Left lung (tissue), 10 donors: ENCODE measurements around the gene CARD9. TPM values are rescaled to one million over a fixed set of nuclear protein-coding genes. Genes with fewer than 3 reads are reported as not detected.

Experiments used
- ATAC-seq: fragments of 200-7000 bp; cut with Tn5 transposase; one replicate; pipeline ENCODE4 v1.9.1; 2020; ENCODE audit warnings: moderate library complexity
- DNase-seq, 4 donors: peaks; one replicate each; pipeline ENCODE4 v3.0.0-alpha.2; 2013 to 2020
- H3K27ac ChIP-seq, 2 donors: fragments of 200-600 bp; sonication (generic) in 1 of 2; one replicate each; pipeline versions ENCODE4 v1.5.0 to v1.8.0; 2020 to 2021
- H3K27me3 ChIP-seq, 2 donors: fragments of 200-600 bp; sonication (generic) in 1 of 2; one replicate each; pipeline versions ENCODE4 v1.5.0 to v1.8.0; 2020 to 2021
- H3K36me3 ChIP-seq, 2 donors: fragments of 200-600 bp; sonication (generic) in 1 of 2; one replicate each; pipeline versions ENCODE4 v1.5.0 to v1.8.0; 2020 to 2021
- H3K4me1 ChIP-seq, 2 donors: fragments of 200-600 bp; one replicate each; pipeline ENCODE4 v1.8.0; 2021
- H3K4me3 ChIP-seq, 2 donors: fragments of 200-600 bp; sonication (generic) in 1 of 2; one replicate each; pipeline versions ENCODE4 v1.5.0 to v1.8.0; 2020 to 2021; ENCODE audit warnings: mild to moderate bottlenecking in 1 of 2
- H3K9me3 ChIP-seq, 2 donors: fragments of 200-600 bp; sonication (generic) in 1 of 2; one replicate each; pipeline versions ENCODE4 v1.5.0 to v1.8.0; 2020 to 2021
- CTCF ChIP-seq, 2 donors: fragments of 200-600 bp; sonication (generic) in 1 of 2; IDR thresholded peaks; one replicate each; pipeline versions ENCODE4 v1.5.0 to v1.8.0; 2021; ENCODE audit warnings: antibody characterized with exemption in 2 of 2
- intact Hi-C, 2 donors: fragments of 100-400 bp; cut with DNase I; formaldehyde crosslinking; loops; one replicate each; pipeline versions ENCODE4 v1.11.2 to v1.14.2; 2022
- polyA plus RNA-seq, 6 donors: library from polyadenylated mRNA; unstranded; fragments of 120-200 nt; gene quantifications; one replicate each; pipeline ENCODE4 v1.2.1, GENCODE V29; 2013; ENCODE audit not compliant: insufficient read length in 6 of 6
- total RNA-seq, 2 donors: library from RNA; stranded (reverse); fragmentation: NEBNext Ultra II Directional; extraction: Animal tissue kit (Norgen Biotek cat#: 25700); gene quantifications; one replicate each; pipeline ENCODE4 v1.2.1, GENCODE V29; 2021
- donor health status: DM: no; HTN: yes; CAD: no.
- donor health status: DM: no; HTN: no; CAD: no.

Gene CARD9
- total and polyA plus RNA-seq, 8 donors, result 0.66 to 11.1 (median 1.4) TPM

GRCh38 chr9:136372561-136373299 lies 739 bp downstream of the CARD9 start:
- peak; percentile 83 for ATAC-seq
- H3K4me3 ChIP-seq, result peak overlapping the region; percentile 21 to 50
- H3K27ac ChIP-seq, result peak overlapping the region; percentile 39 to 82

GRCh38 chr9:136372006-136372405 lies 1.5 kb downstream of the CARD9 start:
- H3K27ac ChIP-seq, result peak overlapping the region in 1 of 2 donors; percentile 82
- TF ChIP-seq CTCF (IDR thresholded peaks at IDR 0.05), result no peak
- intact Hi-C loops, result no loop called here
- peaks cover 0 to 37% of the 10 kb centered on the region in 2 donors for H3K36me3 ChIP-seq
- DNase-seq, result no peak
- peaks cover 11 to 23% of the 10 kb centered on the region in 2 donors for H3K4me1 ChIP-seq
- H3K4me3 ChIP-seq, result peak overlapping the region in 1 of 2 donors; percentile 50
- no peak for ATAC-seq
- H3K9me3 ChIP-seq, result no peaks in the 10 kb centered on the region
- H3K27me3 ChIP-seq, result no peaks in the 10 kb centered on the region

More at GRCh38 chr9:136372561-136373299, 739 bp downstream of the CARD9 start:
- H3K36me3 ChIP-seq, result peaks cover 0 to 40% of the 10 kb centered on the region in 2 donors
- no peaks in the 10 kb centered on the region for H3K27me3 ChIP-seq
- H3K9me3 ChIP-seq, result no peaks in the 10 kb centered on the region
- DNase-seq, result peak; percentile 43 to 93 (median 80)
- intact Hi-C loops, result no loop called here
- peaks cover 11 to 23% of the 10 kb centered on the region in 2 donors for H3K4me1 ChIP-seq
- TF ChIP-seq CTCF (IDR thresholded peaks at IDR 0.05), result no peak

GRCh38 chr9:136371533-136371880 lies 2.0 kb downstream of the CARD9 start:
- H3K4me3 ChIP-seq, result no peak overlapping the region
- H3K27me3 ChIP-seq, result no peaks in the 10 kb centered on the region
- intact Hi-C loops, result no loop called here
- H3K27ac ChIP-seq, result no peak overlapping the region
- H3K9me3 ChIP-seq, result no peaks in the 10 kb centered on the region
- ATAC-seq (no peak), DNase-seq (no peak)
- TF ChIP-seq CTCF (IDR thresholded peaks at IDR 0.05), result no peak
- H3K4me1 ChIP-seq, result peaks cover 11 to 24% of the 10 kb centered on the region in 2 donors
- peaks cover 0 to 37% of the 10 kb centered on the region in 2 donors for H3K36me3 ChIP-seq

GRCh38 chr9:136370687-136371532 lies 2.6 kb downstream of the CARD9 start:
- TF ChIP-seq CTCF (IDR thresholded peaks at IDR 0.05), result no peak

GRCh38 chr9:136370037-136370436 lies 3.4 kb downstream of the CARD9 start:
- no peak overlapping the region for H3K4me3 ChIP-seq
- H3K36me3 ChIP-seq, result peaks cover 0 to 25% of the 10 kb centered on the region in 2 donors
- ATAC-seq, result no peak
- H3K4me1 ChIP-seq, result peaks cover 11 to 39% of the 10 kb centered on the region in 2 donors
- no peak for DNase-seq
- H3K27ac ChIP-seq, result no peak overlapping the region
- H3K27me3 ChIP-seq, result no peaks in the 10 kb centered on the region
- H3K9me3 ChIP-seq, result no peaks in the 10 kb centered on the region
- no peak for TF ChIP-seq CTCF (IDR thresholded peaks at IDR 0.05)
- intact Hi-C loops, result no loop called here

More at GRCh38 chr9:136370687-136371532, 2.6 kb downstream of the CARD9 start:
- H3K27ac ChIP-seq, result no peak overlapping the region
- intact Hi-C loops, result no loop called here
- ATAC-seq (no peak), DNase-seq (no peak)
- H3K9me3 ChIP-seq, result no peaks in the 10 kb centered on the region
- peaks cover 11 to 30% of the 10 kb centered on the region in 2 donors for H3K4me1 ChIP-seq
- no peaks in the 10 kb centered on the region for H3K27me3 ChIP-seq
- H3K4me3 ChIP-seq, result no peak overlapping the region
- peaks cover 0 to 34% of the 10 kb centered on the region in 2 donors for H3K36me3 ChIP-seq
